ENCODE data around the gene FHL2. TPM values are rescaled to one million over a fixed set of nuclear protein-coding genes. Genes with fewer than 3 reads are reported as not detected.
"Not testable (repeated sequence)": the region's sequence is repeated elsewhere in the genome, so short reads cannot be mapped to it uniquely, and the experiment has no call there.

The FHL2 gene
- total RNA-seq, 2 experiments from 2014 or later: 1.6 to 1.8 TPM

- H3K27me3 Mint-ChIP-seq (ENCODE audit: low read depth): no peaks in the 10 kb centered on the region
- H3K4me1 Mint-ChIP-seq (ENCODE audit: low read depth): peaks cover 2% of the 10 kb centered on the region
- intact Hi-C loops (cut with micrococcal nuclease): no loop called here
- DNase-seq: no peak
- H3K9me3 Mint-ChIP-seq: no peaks in the 10 kb centered on the region
- H3K36me3 Mint-ChIP-seq (ENCODE audit: low read depth): no peaks in the 10 kb centered on the region
- no peak overlapping the region for H3K27ac Mint-ChIP-seq
- CTCF ChIA-PET: interaction anchor here (0.7 to 0.9 kb wide), 3 partner anchors 10 to 59 kb away, joined by 3 read pairs; no protein-coding TSS in a partner anchor
- H3K4me3 Mint-ChIP-seq: no peak overlapping the region
Measured at GRCh38 chr2:105432749-105433148, 33.9 kb upstream of the FHL2 start.

- Mint-ChIP-seq H3K9me3 (no peaks in the 10 kb centered on the region), H3K36me3 (ENCODE audit: low read depth) (no peaks in the 10 kb centered on the region), H3K4me3 (no peak overlapping the region), H3K4me1 (ENCODE audit: low read depth) (peaks cover 9% of the 10 kb centered on the region), H3K27ac (no peak overlapping the region), H3K27me3 (ENCODE audit: low read depth) (no peaks in the 10 kb centered on the region)
- CTCF ChIA-PET: no interaction called here
- intact Hi-C loops (cut with micrococcal nuclease): no loop called here
- DNase-seq: no peak
Measured at GRCh38 chr2:105432044-105432399, 33.2 kb upstream of the FHL2 start.

GRCh38 chr2:105431367-105432043 lies 32.7 kb upstream of the FHL2 start:
- intact Hi-C loops (cut with micrococcal nuclease): no loop called here
- CTCF ChIA-PET: no interaction called here

GRCh38 chr2:105428387-105429018 lies 29.7 kb upstream of the FHL2 start:
- no peaks in the 10 kb centered on the region for H3K36me3 Mint-ChIP-seq (ENCODE audit: low read depth)
- DNase-seq: no peak
- CTCF ChIA-PET: no interaction called here
- H3K9me3 Mint-ChIP-seq: peaks cover under 1% of the 10 kb centered on the region
- intact Hi-C loops (cut with micrococcal nuclease): no loop called here
- H3K4me1 Mint-ChIP-seq (ENCODE audit: low read depth): peaks cover 21% of the 10 kb centered on the region
- no peak overlapping the region for H3K27ac Mint-ChIP-seq
- no peaks in the 10 kb centered on the region for H3K27me3 Mint-ChIP-seq (ENCODE audit: low read depth)
- H3K4me3 Mint-ChIP-seq: no peak overlapping the region

More at GRCh38 chr2:105431367-105432043, 32.7 kb upstream of the FHL2 start:
- Mint-ChIP-seq H3K36me3 (ENCODE audit: low read depth) (no peaks in the 10 kb centered on the region), H3K4me3 (no peak overlapping the region), H3K4me1 (ENCODE audit: low read depth) (peaks cover 14% of the 10 kb centered on the region), H3K9me3 (no peaks in the 10 kb centered on the region), H3K27me3 (ENCODE audit: low read depth) (no peaks in the 10 kb centered on the region), H3K27ac (no peak overlapping the region)
- no peak for DNase-seq

- peaks cover 3% of the 10 kb centered on the region for H3K9me3 Mint-ChIP-seq
- H3K4me3 Mint-ChIP-seq: no peak overlapping the region
- no peak for DNase-seq
- CTCF ChIA-PET: no interaction called here
- no peaks in the 10 kb centered on the region for H3K36me3 Mint-ChIP-seq (ENCODE audit: low read depth)
- no peak overlapping the region for H3K27ac Mint-ChIP-seq
- no peaks in the 10 kb centered on the region for H3K27me3 Mint-ChIP-seq (ENCODE audit: low read depth)
- intact Hi-C loops (cut with micrococcal nuclease): no loop called here
- H3K4me1 Mint-ChIP-seq (ENCODE audit: low read depth): peaks cover 21% of the 10 kb centered on the region
Measured at GRCh38 chr2:105427485-105427884, 28.6 kb upstream of the FHL2 start.

GRCh38 chr2:105426626-105427292 lies 27.9 kb upstream of the FHL2 start:
- CTCF ChIA-PET: no interaction called here

GRCh38 chr2:105425936-105426625 lies 27.2 kb upstream of the FHL2 start:
- Mint-ChIP-seq H3K4me3 (no peak overlapping the region), H3K27me3 (ENCODE audit: low read depth) (no peaks in the 10 kb centered on the region), H3K36me3 (ENCODE audit: low read depth) (no peaks in the 10 kb centered on the region), H3K9me3 (peaks cover 3% of the 10 kb centered on the region), H3K27ac (no peak overlapping the region), H3K4me1 (ENCODE audit: low read depth) (peaks cover 21% of the 10 kb centered on the region)
- intact Hi-C loops (cut with micrococcal nuclease): no loop called here
- CTCF ChIA-PET: no interaction called here
- no peak for DNase-seq

More at GRCh38 chr2:105426626-105427292, 27.9 kb upstream of the FHL2 start:
- DNase-seq: no peak
- Mint-ChIP-seq H3K36me3 (ENCODE audit: low read depth) (no peaks in the 10 kb centered on the region), H3K4me3 (no peak overlapping the region), H3K27me3 (ENCODE audit: low read depth) (no peaks in the 10 kb centered on the region), H3K27ac (no peak overlapping the region), H3K4me1 (ENCODE audit: low read depth) (peaks cover 21% of the 10 kb centered on the region), H3K9me3 (peaks cover 3% of the 10 kb centered on the region)
- intact Hi-C loops (cut with micrococcal nuclease): no loop called here

GRCh38 chr2:105424836-105425235 lies 26.0 kb upstream of the FHL2 start:
- peaks cover 21% of the 10 kb centered on the region for H3K4me1 Mint-ChIP-seq (ENCODE audit: low read depth)
- H3K9me3 Mint-ChIP-seq; H3K27me3 Mint-ChIP-seq (ENCODE audit: low read depth); H3K27ac Mint-ChIP-seq; H3K36me3 Mint-ChIP-seq (ENCODE audit: low read depth); intact Hi-C loops (cut with micrococcal nuclease); CTCF ChIA-PET; H3K4me3 Mint-ChIP-seq; DNase-seq: not testable (repeated sequence)

- CTCF ChIA-PET: no interaction called here
- H3K9me3 Mint-ChIP-seq: peaks cover 8% of the 10 kb centered on the region
- no peak overlapping the region for H3K27ac Mint-ChIP-seq
- intact Hi-C loops (cut with micrococcal nuclease): no loop called here
- no peaks in the 10 kb centered on the region for H3K27me3 Mint-ChIP-seq (ENCODE audit: low read depth)
- no peak for DNase-seq
- peaks cover 22% of the 10 kb centered on the region for H3K4me1 Mint-ChIP-seq (ENCODE audit: low read depth)
- H3K36me3 Mint-ChIP-seq (ENCODE audit: low read depth): no peaks in the 10 kb centered on the region
- no peak overlapping the region for H3K4me3 Mint-ChIP-seq
Measured at GRCh38 chr2:105422801-105423200, 23.9 kb upstream of the FHL2 start.

GRCh38 chr2:105421053-105421452 lies 22.2 kb upstream of the FHL2 start:
- H3K9me3 Mint-ChIP-seq: peaks cover 8% of the 10 kb centered on the region

GRCh38 chr2:105418522-105418921 lies 19.7 kb upstream of the FHL2 start:
- H3K4me1 Mint-ChIP-seq (ENCODE audit: low read depth): peaks cover 9% of the 10 kb centered on the region
- H3K4me3 Mint-ChIP-seq: no peak overlapping the region
- intact Hi-C loops (cut with micrococcal nuclease): no loop called here
- H3K36me3 Mint-ChIP-seq (ENCODE audit: low read depth): no peaks in the 10 kb centered on the region
- DNase-seq: no peak
- CTCF ChIA-PET: interaction anchor here (1.0 kb wide), 1 partner anchor 50 kb away, joined by 3 read pairs; no protein-coding TSS in a partner anchor
- H3K27me3 Mint-ChIP-seq (ENCODE audit: low read depth): peaks cover 9% of the 10 kb centered on the region
- peaks cover 8% of the 10 kb centered on the region for H3K9me3 Mint-ChIP-seq
- no peak overlapping the region for H3K27ac Mint-ChIP-seq

More at GRCh38 chr2:105421053-105421452, 22.2 kb upstream of the FHL2 start:
- Mint-ChIP-seq H3K27me3 (ENCODE audit: low read depth) (peaks cover 3% of the 10 kb centered on the region), H3K27ac (no peak overlapping the region), H3K4me1 (ENCODE audit: low read depth) (peaks cover 11% of the 10 kb centered on the region), H3K4me3 (no peak overlapping the region), H3K36me3 (ENCODE audit: low read depth) (no peaks in the 10 kb centered on the region)
- intact Hi-C loops (cut with micrococcal nuclease): no loop called here
- no peak for DNase-seq
- CTCF ChIA-PET: interaction anchor here (0.6 to 0.9 kb wide), 2 partner anchors 23 to 72 kb away, joined by 3 read pairs; no protein-coding TSS in a partner anchor

- H3K9me3 Mint-ChIP-seq: peaks cover 5% of the 10 kb centered on the region
- CTCF ChIA-PET: interaction anchor here (1.0 kb wide), 1 partner anchor 50 kb away, joined by 3 read pairs; no protein-coding TSS in a partner anchor
- H3K27ac Mint-ChIP-seq: no peak overlapping the region
- H3K36me3 Mint-ChIP-seq (ENCODE audit: low read depth): no peaks in the 10 kb centered on the region
- intact Hi-C loops (cut with micrococcal nuclease): no loop called here
- no peak overlapping the region for H3K4me3 Mint-ChIP-seq
- peaks cover 9% of the 10 kb centered on the region for H3K4me1 Mint-ChIP-seq (ENCODE audit: low read depth)
- H3K27me3 Mint-ChIP-seq (ENCODE audit: low read depth): peaks cover 11% of the 10 kb centered on the region
- no peak for DNase-seq
Measured at GRCh38 chr2:105417857-105418436, 19.1 kb upstream of the FHL2 start.

All from activated naive CD4-positive, alpha-beta T cell treated with anti-CD3 and anti-CD28 coated beads for 36 hours (primary cell).